SIG-M5 (cell line): Measurements from ENCODE around the gene PLEKHD1.
"Not testable (repeated sequence)": the region's sequence is repeated elsewhere in the genome, so short reads cannot be mapped to it uniquely, and the experiment has no call there.

Source experiments
- DNase-seq: peaks from one replicate; lab custom pipeline; 2025; lab: John Stamatoyannopoulos, UW

The PLEKHD1 gene

GRCh38 chr14:69481815-69482568 is 2.5 kb upstream of the PLEKHD1 start:
- DNase-seq: peak; percentile 7

DNA sequence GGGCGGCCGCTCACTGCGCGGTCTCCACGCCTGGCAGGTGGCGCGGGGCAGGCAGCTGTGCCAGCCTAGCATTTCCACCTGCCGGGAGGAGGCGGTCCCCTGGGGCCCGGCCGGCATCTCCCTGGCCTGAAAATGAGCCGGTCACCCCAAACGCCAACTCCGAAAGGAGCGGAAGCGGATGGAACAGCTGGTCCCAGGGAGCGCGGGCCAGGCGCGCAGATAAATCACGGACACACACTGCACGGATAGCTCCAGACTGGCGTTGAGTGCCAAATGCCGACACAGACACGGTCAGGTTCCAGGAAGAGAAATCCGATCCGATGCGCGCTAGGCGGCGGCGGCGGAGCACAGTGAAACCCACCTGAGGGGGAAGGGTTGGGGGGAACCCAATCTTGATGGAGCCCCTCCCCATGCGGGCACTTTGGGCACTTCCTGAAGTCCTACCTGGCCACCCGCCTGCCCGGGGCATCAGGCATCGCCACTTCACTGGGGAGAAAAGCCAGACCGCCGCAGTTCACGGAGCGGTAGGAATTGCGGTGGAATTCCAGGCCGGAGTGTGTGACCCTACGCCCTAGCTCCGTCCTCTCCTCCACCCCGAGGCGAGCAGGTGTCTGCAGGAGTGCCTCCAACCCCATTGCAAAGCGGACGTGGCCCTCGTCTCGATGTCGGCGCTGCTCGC is 624 bp upstream of the PLEKHD1 start:
- DNase-seq: no peak

GRCh38 chr14:69485315-69485660 is 760 bp downstream of the PLEKHD1 start:
- DNase-seq: no peak

DNA sequence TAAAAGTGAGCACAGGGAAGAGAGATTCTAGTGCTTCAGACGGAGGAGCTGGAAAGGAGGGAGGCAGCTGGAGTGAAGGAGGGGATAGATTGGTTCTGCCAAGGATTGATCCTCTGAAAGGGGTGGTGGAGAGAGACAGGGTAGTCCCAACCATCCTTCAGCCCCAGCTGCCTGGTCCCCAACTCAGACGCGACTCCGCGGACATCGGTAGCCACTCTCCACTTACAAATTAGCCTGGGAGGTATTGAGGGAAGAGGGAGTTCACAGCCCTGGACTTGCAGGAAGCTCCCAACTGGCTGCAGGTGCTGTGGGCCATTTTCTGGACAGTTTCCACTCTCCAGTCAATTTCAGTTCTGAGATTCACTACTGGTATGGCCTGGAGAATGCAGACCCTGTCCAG is 1.2 kb downstream of the PLEKHD1 start:
- DNase-seq: no peak

GRCh38 chr14:69487226-69487625 is 2.7 kb downstream of the PLEKHD1 start:
- no peak for DNase-seq

DNA sequence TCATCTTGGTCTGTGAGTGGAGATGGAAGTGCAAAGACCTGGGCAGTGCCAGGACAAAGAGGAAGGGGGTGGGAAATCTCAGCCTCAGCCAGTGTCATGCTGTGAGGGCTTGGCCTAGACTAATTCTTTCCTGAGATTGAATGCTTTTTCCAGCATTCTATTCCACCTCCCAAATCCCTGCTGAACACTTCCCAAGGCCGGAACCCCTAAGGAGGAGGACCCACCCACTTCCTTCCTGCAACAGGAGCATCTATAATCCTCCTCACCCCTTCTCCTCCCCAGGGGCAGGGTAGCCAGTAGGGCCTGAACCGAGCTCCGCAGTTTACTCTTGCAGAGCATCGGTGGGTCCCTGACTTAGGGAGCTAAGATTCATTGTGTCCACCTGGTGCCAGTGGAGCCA is 3.2 kb downstream of the PLEKHD1 start:
- DNase-seq: no peak

GRCh38 chr14:69489495-69489894 is 5.0 kb downstream of the PLEKHD1 start:
- no peak for DNase-seq

- no peak for DNase-seq
Observed at GRCh38 chr14:69490219-69490918, 5.8 kb downstream of the PLEKHD1 start.

DNA sequence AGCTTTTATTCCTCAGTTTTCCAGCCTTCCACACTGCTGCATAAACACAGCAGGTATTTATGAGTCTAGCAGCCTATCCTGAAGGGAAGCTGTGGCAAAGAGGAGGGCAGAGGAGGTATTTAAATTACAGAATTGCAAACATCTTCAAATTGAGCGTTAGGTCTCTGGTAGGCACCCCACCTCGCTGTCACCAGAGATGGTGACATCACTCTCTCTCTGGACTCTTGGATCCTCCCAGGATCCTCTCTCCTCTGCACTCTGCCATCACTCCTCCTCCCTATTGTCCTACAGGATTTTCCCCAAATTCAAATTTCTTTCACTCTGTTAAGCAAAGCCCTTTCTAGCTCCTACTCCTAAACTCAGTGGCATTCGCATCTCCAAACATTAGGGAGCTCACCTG is 6.7 kb downstream of the PLEKHD1 start:
- DNase-seq: no peak

DNA sequence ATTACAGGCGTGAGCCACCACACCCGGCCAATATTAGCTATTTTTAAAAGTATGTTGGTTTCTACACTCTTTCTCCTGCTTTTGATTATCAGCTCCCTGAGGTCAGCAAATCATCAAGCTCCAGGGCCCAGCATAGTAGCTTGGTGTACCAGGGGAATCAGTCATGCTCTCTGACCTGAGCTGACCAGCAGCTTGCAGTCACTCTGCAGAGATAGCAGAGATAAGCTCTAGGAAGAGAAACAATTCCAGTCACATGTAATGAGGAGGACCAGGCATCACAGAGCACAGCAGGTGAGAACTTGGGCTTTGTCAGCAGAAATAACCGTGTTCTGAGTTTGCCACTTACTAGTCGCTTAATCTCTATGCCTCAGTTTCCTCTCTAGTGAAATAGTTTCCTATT is 8.5 kb downstream of the PLEKHD1 start:
- no peak for DNase-seq

- DNase-seq: no peak
Observed at GRCh38 chr14:69493791-69494190, 9.3 kb downstream of the PLEKHD1 start.

GRCh38 chr14:69495341-69495921 is 10.9 kb downstream of the PLEKHD1 start:
- no peak for DNase-seq

DNA sequence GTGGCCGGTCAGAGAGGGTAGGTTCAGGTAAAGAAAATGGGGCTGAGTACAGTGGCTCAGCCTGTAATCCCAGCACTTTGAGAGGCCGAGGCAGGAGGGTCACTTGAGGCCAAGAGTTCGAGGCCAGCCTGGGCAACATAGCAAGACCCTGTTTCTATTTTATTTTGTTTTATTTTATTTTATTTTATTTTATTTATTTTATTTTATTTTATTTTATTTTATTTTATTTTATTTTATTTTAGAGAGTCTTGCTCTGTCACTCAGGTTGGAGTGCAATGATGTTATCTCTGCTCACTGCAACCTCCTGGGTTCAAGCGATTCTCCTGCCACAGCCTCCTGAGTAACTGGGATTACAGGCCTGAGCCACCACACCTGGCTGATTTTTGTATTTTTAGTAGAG is 13.3 kb downstream of the PLEKHD1 start:
- not testable (repeated sequence) for DNase-seq

GRCh38 chr14:69498286-69498685 is 13.8 kb downstream of the PLEKHD1 start:
- not testable (repeated sequence) for DNase-seq

DNA sequence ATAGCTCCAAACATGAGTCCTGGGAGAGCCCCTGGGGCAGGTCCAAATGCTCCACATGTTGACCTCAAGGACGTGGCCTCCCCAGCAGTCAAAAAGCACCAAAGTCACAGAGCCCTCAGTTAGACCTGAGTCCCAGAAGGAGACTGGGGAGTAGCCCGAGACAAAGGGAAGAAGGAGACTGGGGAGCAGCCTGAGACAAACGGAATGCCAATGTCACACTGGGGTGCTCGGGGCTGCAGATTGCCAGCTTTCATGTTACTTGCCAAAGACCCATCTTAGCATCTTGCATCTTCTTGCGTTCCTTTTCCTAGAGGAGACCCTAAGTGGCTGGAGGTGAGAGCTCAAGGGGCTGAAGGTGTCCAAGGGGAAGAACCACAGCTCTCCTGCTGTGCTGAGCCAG is 14.9 kb downstream of the PLEKHD1 start:
- DNase-seq: no peak

- no peak for DNase-seq
Observed at GRCh38 chr14:69500096-69500495, 15.6 kb downstream of the PLEKHD1 start.

DNA sequence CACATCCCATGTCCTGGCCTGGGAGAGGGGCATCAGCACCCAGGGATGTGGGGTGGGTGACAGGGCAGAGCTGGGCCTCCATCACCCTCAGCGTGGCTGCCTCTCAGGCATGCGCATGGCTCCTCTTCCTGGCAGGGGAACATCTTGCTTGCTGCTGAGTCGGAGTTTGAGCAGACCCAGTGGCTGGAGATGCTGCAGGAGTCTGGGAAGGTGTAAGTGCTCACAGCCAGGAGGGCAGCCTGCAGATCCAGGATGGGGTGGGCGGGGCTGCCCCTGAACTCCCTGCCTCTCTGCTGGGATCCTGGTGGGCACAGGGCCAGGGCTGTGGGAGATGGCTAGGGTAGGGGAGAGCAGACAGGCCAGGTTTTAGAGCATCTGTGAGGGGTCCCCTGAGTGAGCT is 16.2 kb downstream of the PLEKHD1 start:
- no peak for DNase-seq

- DNase-seq: no peak
Observed at GRCh38 chr14:69501423-69501838, 16.9 kb downstream of the PLEKHD1 start.

DNA sequence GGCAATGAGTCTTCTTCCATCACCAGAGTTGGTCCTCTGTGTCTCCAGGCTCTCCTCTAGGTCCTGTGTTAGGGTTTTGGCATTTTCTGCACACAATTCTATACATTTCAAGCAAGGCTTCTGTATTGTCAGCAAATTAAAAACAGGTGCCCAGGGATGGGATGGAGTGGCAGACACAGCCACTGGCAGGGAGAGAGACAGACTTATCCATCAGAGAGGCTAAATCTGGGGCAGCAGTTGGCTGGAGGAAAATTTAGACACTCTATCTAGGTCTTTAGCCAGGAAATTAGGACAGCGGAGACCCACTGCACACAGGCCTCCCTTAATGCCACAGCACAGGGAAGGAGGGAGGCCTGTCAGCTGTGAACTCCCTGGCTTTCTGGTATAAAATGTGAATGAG is 20.2 kb downstream of the PLEKHD1 start:
- no peak for DNase-seq

DNA sequence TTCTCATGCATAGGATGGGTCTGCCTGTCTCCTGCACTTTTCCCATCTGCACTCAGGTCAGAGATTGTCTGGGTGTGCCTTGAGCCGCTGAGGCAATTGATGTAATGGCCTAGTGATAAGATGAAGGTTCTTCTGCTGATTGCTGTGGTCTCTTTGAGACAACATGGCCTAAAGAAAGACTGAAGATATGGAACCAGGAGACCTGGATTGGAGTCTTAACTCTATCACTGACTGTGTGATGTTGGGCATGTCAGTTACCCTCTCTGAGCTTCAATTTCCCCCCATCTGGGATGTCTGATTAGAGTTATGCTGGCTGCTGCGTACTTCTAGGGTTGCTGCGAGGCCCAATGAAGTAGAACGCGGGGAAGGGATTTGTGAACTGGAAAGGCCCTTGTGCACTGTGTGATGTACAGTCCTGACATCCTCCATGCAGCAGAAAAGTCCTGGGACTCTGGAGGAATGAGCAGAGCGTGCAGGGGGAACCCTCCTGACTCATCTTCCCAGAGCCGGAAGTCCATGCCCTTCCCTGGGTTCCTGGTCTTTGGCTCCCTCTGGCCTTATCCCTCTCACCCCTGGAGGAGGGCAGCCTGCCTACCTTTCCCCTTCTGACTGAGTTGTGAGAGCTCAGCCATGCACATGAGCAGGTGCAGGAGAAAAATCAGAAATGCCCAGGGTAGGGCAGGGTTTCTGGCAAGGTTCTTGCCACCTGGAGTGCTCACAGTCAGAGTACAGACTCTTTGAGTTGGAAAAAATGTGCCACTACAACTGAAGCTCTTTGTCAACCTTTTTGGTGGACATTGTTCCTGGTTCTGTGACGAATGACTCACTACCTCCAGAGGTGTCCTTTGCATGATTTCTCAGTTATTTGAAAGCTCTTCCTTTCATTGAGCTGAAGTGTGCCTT is 21.1 kb downstream of the PLEKHD1 start:
- DNase-seq: no peak

GRCh38 chr14:69506241-69506595 is 21.7 kb downstream of the PLEKHD1 start:
- DNase-seq: no peak
